ENCODE data around the gene DCTPP1.

DNA sequence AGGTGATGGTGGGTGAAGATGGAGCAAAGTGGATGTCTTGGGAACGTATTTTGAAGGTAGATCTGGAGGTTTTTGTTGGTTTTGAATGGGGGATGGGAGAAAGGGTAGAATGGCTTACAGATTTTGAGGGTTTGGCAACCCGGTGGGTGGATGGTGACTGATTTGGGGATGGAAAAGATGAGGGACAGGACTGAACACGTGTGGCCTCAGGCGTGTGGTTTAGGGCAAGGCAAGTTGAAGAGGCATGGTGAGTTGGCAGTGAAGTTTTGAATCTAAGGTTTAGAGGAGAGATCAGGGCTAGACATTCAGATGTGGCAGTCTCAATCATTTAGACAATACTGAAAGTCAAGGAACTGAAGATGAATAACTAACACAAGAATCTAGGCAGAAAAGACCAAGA, 5.0 kb upstream of the DCTPP1 start:
- TF ChIP-seq, protein P1, sequence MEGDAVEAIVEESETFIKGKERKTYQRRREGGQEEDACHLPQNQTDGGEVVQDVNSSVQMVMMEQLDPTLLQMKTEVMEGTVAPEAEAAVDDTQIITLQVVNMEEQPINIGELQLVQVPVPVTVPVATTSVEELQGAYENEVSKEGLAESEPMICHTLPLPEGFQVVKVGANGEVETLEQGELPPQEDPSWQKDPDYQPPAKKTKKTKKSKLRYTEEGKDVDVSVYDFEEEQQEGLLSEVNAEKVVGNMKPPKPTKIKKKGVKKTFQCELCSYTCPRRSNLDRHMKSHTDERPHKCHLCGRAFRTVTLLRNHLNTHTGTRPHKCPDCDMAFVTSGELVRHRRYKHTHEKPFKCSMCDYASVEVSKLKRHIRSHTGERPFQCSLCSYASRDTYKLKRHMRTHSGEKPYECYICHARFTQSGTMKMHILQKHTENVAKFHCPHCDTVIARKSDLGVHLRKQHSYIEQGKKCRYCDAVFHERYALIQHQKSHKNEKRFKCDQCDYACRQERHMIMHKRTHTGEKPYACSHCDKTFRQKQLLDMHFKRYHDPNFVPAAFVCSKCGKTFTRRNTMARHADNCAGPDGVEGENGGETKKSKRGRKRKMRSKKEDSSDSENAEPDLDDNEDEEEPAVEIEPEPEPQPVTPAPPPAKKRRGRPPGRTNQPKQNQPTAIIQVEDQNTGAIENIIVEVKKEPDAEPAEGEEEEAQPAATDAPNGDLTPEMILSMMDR (IDR thresholded peaks at IDR 0.05; ENCODE audit: low read length): no peak
- no peak for TF ChIP-seq EZH2 (IDR thresholded peaks at IDR 0.05; ENCODE audit: borderline replicate concordance, low read length)

All from OCI-LY1 (cell line).